CD8-positive, alpha-beta memory T cell (primary cell): ENCODE data around the gene UBE4A. TPM values are rescaled to one million over a fixed set of nuclear protein-coding genes. Genes with fewer than 3 reads are reported as not detected.

Source experiments
- CTCF ChIA-PET: fragments of 350-600 bp; sonication (Branson Sonifier 250); formaldehyde crosslinking; loops from one replicate; lab custom pipeline; 2021; ENCODE audit warnings: antibody characterized with exemption; lab: Charles Lee
- POLR2A ChIA-PET: fragments of 350-600 bp; sonication (Branson Sonifier 250); formaldehyde crosslinking; loops from one replicate; lab custom pipeline; 2021; ENCODE audit warnings: antibody characterized with exemption; lab: Charles Lee
- DNase-seq, 5 donors: peaks; one replicate each; pipeline versions ENCODE4 v3.0.0 to v3.0.0-alpha.2; 2020 to 2022; ENCODE audit warnings: mixed read lengths in 1 of 5
- H3K27ac ChIP-seq: one replicate; pipeline ENCODE4 v1.7.0; 2013; ENCODE audit warnings: low read depth, mild to moderate bottlenecking, low read length, moderate library complexity
- H3K27me3 ChIP-seq: 2 replicates; pipeline ENCODE4 v1.7.0; 2013; ENCODE audit warnings: low read length, mild to moderate bottlenecking; ENCODE audit not compliant: insufficient read depth, poor library complexity, severe bottlenecking
- H3K36me3 ChIP-seq: 2 replicates; pipeline ENCODE4 v1.7.0; 2013; ENCODE audit warnings: mild to moderate bottlenecking, low read length, moderate library complexity; ENCODE audit not compliant: insufficient read depth
- H3K4me1 ChIP-seq: 2 replicates; pipeline ENCODE4 v1.7.0; 2013; ENCODE audit warnings: mild to moderate bottlenecking, low read length, moderate library complexity; ENCODE audit not compliant: insufficient read depth
- H3K4me3 ChIP-seq: 2 replicates; pipeline ENCODE4 v1.7.0; 2013; ENCODE audit warnings: mild to moderate bottlenecking, low read length
- H3K9me3 ChIP-seq: 2 replicates; pipeline ENCODE4 v1.7.0; 2013; ENCODE audit warnings: mild to moderate bottlenecking, low read length
- H3K27ac Mint-ChIP-seq, 8 donors: one replicate each; pipeline ENCODE4 v1.8.0; 2020 to 2021; ENCODE audit warnings: mixed read lengths in 8 of 8, mild to moderate bottlenecking in 6 of 8, inconsistent platforms in 3 of 8, moderate library complexity in 3 of 8
- H3K27me3 Mint-ChIP-seq, 2 donors: one replicate each; pipeline ENCODE4 v1.8.0; 2020 to 2021; ENCODE audit warnings: mixed read lengths in 2 of 2, mild to moderate bottlenecking in 1 of 2, moderate library complexity in 1 of 2
- H3K36me3 Mint-ChIP-seq, 3 donors: one replicate each; pipeline ENCODE4 v1.8.0; 2020 to 2021; ENCODE audit warnings: mixed read lengths in 3 of 3, inconsistent platforms in 1 of 3, mild to moderate bottlenecking in 1 of 3
- H3K4me1 Mint-ChIP-seq, 3 donors: one replicate each; pipeline ENCODE4 v1.8.0; 2020 to 2021; ENCODE audit warnings: mixed read lengths in 3 of 3, inconsistent platforms in 1 of 3, mild to moderate bottlenecking in 1 of 3
- H3K4me3 Mint-ChIP-seq, 7 donors: one replicate each; pipeline ENCODE4 v1.8.0; 2020 to 2021; ENCODE audit warnings: mixed read lengths in 7 of 7, mild to moderate bottlenecking in 6 of 7, moderate library complexity in 4 of 7, inconsistent platforms in 2 of 7
- H3K9me3 Mint-ChIP-seq, 5 donors: one replicate each; pipeline ENCODE4 v1.8.0; 2020 to 2022; ENCODE audit warnings: mixed read lengths in 5 of 5, mild to moderate bottlenecking in 3 of 5, moderate library complexity in 2 of 5, inconsistent platforms in 1 of 5
- polyA plus RNA-seq: library from polyadenylated mRNA; unstranded; fragments of 300-500 nt; fragmentation: Illumina TruSeq; gene quantifications from one replicate; pipeline ENCODE4 v1.2.3, GENCODE V29; 2021
- total RNA-seq, 2 experiments: library from RNA; stranded (reverse); gene quantifications; one replicate each; pipeline ENCODE4 v1.2.3, GENCODE V29; 2021

Gene UBE4A
- total and polyA plus RNA-seq, 3 experiments from 2014 or later, result 27.8 to 56.8 (median 55.9) TPM

- no peaks in the 10 kb centered on the region for H3K9me3 ChIP-seq
- H3K27ac Mint-ChIP-seq, result peak overlapping the region in 1 of 8 donors; percentile 51
- ChIA-PET CTCF (interaction anchor here (0.7 to 3.2 kb wide), 8 partner anchors 10 to 167 kb away, joined by 3 to 8 read pairs (median 4); no protein-coding TSS in a partner anchor), POLR2A (interaction anchor here (0.7 to 1.3 kb wide), 3 partner anchors 34 to 163 kb away, joined by 3 read pairs; partner anchors contain the start of gene CD3E)
- peaks cover 32 to 54% (median 43%) of the 10 kb centered on the region in 3 donors for H3K4me1 Mint-ChIP-seq
- peaks cover 27% of the 10 kb centered on the region for H3K4me1 ChIP-seq
- H3K27ac ChIP-seq, result no peak overlapping the region
- H3K36me3 ChIP-seq, result peaks cover 44% of the 10 kb centered on the region
- H3K27me3 Mint-ChIP-seq, result no peaks in the 10 kb centered on the region
- peaks cover 12 to 79% (median 28%) of the 10 kb centered on the region in 3 donors for H3K36me3 Mint-ChIP-seq
- H3K4me3 ChIP-seq, result no peak overlapping the region
- no peaks in the 10 kb centered on the region for H3K27me3 ChIP-seq
- no peaks in the 10 kb centered on the region for H3K9me3 Mint-ChIP-seq
- no peak for DNase-seq
- no peak overlapping the region for H3K4me3 Mint-ChIP-seq
Measured at GRCh38 chr11:118364956-118365615, 5.7 kb downstream of the UBE4A start.

- Histone ChIP-seq H3K27me3 (no peaks in the 10 kb centered on the region), H3K27ac (no peak overlapping the region), H3K4me3 (no peak overlapping the region), H3K9me3 (no peaks in the 10 kb centered on the region), H3K4me1 (peaks cover 16% of the 10 kb centered on the region), H3K36me3 (peaks cover 55% of the 10 kb centered on the region)
- no peak for DNase-seq
- Mint-ChIP-seq H3K4me1 (peaks cover 25 to 42% (median 31%) of the 10 kb centered on the region in 3 donors), H3K27ac (peak overlapping the region in 5 of 8 donors; percentile 26 to 85 (median 45)), H3K27me3 (no peaks in the 10 kb centered on the region), H3K36me3 (peaks cover 15 to 89% (median 35%) of the 10 kb centered on the region in 3 donors), H3K9me3 (no peaks in the 10 kb centered on the region), H3K4me3 (no peak overlapping the region)
- POLR2A ChIA-PET, result no interaction called here
- CTCF ChIA-PET, result interaction anchor here (0.8 to 3.2 kb wide), 3 partner anchors 12 to 153 kb away, joined by 3 to 8 read pairs (median 3); no protein-coding TSS in a partner anchor
Measured at GRCh38 chr11:118366287-118366686, 6.9 kb downstream of the UBE4A start.

GRCh38 chr11:118370774-118371173 is 11.4 kb downstream of the UBE4A start:
- Mint-ChIP-seq H3K4me1 (peaks cover 2 to 6% (median 4%) of the 10 kb centered on the region in 3 donors), H3K36me3 (peaks cover 27 to 94% (median 46%) of the 10 kb centered on the region in 3 donors), H3K4me3 (no peak overlapping the region), H3K9me3 (no peaks in the 10 kb centered on the region), H3K27ac (no peak overlapping the region), H3K27me3 (no peaks in the 10 kb centered on the region)
- no peaks in the 10 kb centered on the region for H3K9me3 ChIP-seq
- ChIA-PET POLR2A (no interaction called here), CTCF (no interaction called here)
- peaks cover 70% of the 10 kb centered on the region for H3K36me3 ChIP-seq
- H3K4me1 ChIP-seq, result no peaks in the 10 kb centered on the region
- no peaks in the 10 kb centered on the region for H3K27me3 ChIP-seq
- H3K4me3 ChIP-seq, result no peak overlapping the region
- DNase-seq, result no peak
- no peak overlapping the region for H3K27ac ChIP-seq

- Histone ChIP-seq H3K27me3 (no peaks in the 10 kb centered on the region), H3K36me3 (peaks cover 60% of the 10 kb centered on the region), H3K4me3 (no peak overlapping the region), H3K9me3 (no peaks in the 10 kb centered on the region), H3K4me1 (no peaks in the 10 kb centered on the region), H3K27ac (no peak overlapping the region)
- DNase-seq, result no peak
- Mint-ChIP-seq H3K27ac (peak overlapping the region in 1 of 8 donors; percentile 15), H3K4me1 (no peaks in the 10 kb centered on the region), H3K36me3 (peaks cover 20 to 97% (median 46%) of the 10 kb centered on the region in 3 donors), H3K4me3 (no peak overlapping the region), H3K9me3 (no peaks in the 10 kb centered on the region), H3K27me3 (no peaks in the 10 kb centered on the region)
- POLR2A ChIA-PET, result interaction anchor here (0.6 kb wide), 1 partner anchor 121 kb away, joined by 5 read pairs; no protein-coding TSS in a partner anchor
- CTCF ChIA-PET, result interaction anchor here (0.8 to 1.0 kb wide), 2 partner anchors 12 to 115 kb away, joined by 3 to 4 read pairs; no protein-coding TSS in a partner anchor
Measured at GRCh38 chr11:118373263-118373662, 13.9 kb downstream of the UBE4A start.

GRCh38 chr11:118373871-118374270 is 14.5 kb downstream of the UBE4A start:
- ChIA-PET POLR2A (no interaction called here), CTCF (interaction anchor here (1.0 to 2.2 kb wide), 2 partner anchors 9 to 115 kb away, joined by 4 to 5 read pairs; no protein-coding TSS in a partner anchor)
- Histone ChIP-seq H3K27me3 (no peaks in the 10 kb centered on the region), H3K27ac (no peak overlapping the region), H3K4me1 (no peaks in the 10 kb centered on the region), H3K36me3 (peaks cover 57% of the 10 kb centered on the region), H3K9me3 (no peaks in the 10 kb centered on the region), H3K4me3 (no peak overlapping the region)
- H3K36me3 Mint-ChIP-seq, result peaks cover 20 to 97% (median 43%) of the 10 kb centered on the region in 3 donors
- DNase-seq, result no peak
- H3K27me3 Mint-ChIP-seq, result no peaks in the 10 kb centered on the region
- H3K27ac Mint-ChIP-seq, result peak overlapping the region in 3 of 8 donors; percentile 5 to 51 (median 21)
- H3K4me1 Mint-ChIP-seq, result no peaks in the 10 kb centered on the region
- no peak overlapping the region for H3K4me3 Mint-ChIP-seq
- H3K9me3 Mint-ChIP-seq, result no peaks in the 10 kb centered on the region

GRCh38 chr11:118374729-118375128 is 15.3 kb downstream of the UBE4A start:
- Histone ChIP-seq H3K9me3 (no peaks in the 10 kb centered on the region), H3K4me1 (no peaks in the 10 kb centered on the region), H3K27me3 (no peaks in the 10 kb centered on the region), H3K36me3 (peaks cover 57% of the 10 kb centered on the region), H3K27ac (no peak overlapping the region), H3K4me3 (no peak overlapping the region)
- peaks cover 14 to 97% (median 39%) of the 10 kb centered on the region in 3 donors for H3K36me3 Mint-ChIP-seq
- H3K27ac Mint-ChIP-seq, result peak overlapping the region in 1 of 8 donors; percentile 11
- POLR2A ChIA-PET, result no interaction called here
- H3K9me3 Mint-ChIP-seq, result no peaks in the 10 kb centered on the region
- CTCF ChIA-PET, result interaction anchor here (2.2 kb wide), 1 partner anchor 10 kb away, joined by 5 read pairs; no protein-coding TSS in a partner anchor
- H3K4me3 Mint-ChIP-seq, result no peak overlapping the region
- no peaks in the 10 kb centered on the region for H3K27me3 Mint-ChIP-seq
- DNase-seq, result no peak
- no peaks in the 10 kb centered on the region for H3K4me1 Mint-ChIP-seq

GRCh38 chr11:118375978-118376377 is 16.6 kb downstream of the UBE4A start:
- Histone ChIP-seq H3K27me3 (no peaks in the 10 kb centered on the region), H3K9me3 (no peaks in the 10 kb centered on the region), H3K27ac (no peak overlapping the region), H3K36me3 (peaks cover 56% of the 10 kb centered on the region), H3K4me3 (no peak overlapping the region), H3K4me1 (no peaks in the 10 kb centered on the region)
- Mint-ChIP-seq H3K4me1 (no peaks in the 10 kb centered on the region), H3K27me3 (no peaks in the 10 kb centered on the region), H3K4me3 (no peak overlapping the region), H3K36me3 (peaks cover 14 to 95% (median 39%) of the 10 kb centered on the region in 3 donors), H3K27ac (peak overlapping the region in 4 of 8 donors; percentile 25 to 92 (median 69)), H3K9me3 (no peaks in the 10 kb centered on the region)
- no peak for DNase-seq
- ChIA-PET CTCF (interaction anchor here (2.2 kb wide), 1 partner anchor 11 kb away, joined by 5 read pairs; no protein-coding TSS in a partner anchor), POLR2A (no interaction called here)

GRCh38 chr11:118379497-118379896 is 20.1 kb downstream of the UBE4A start:
- H3K4me1 Mint-ChIP-seq, result no peaks in the 10 kb centered on the region
- ChIA-PET CTCF (interaction anchor here (1.1 to 1.5 kb wide), 2 partner anchors 12 to 112 kb away, joined by 3 to 4 read pairs; no protein-coding TSS in a partner anchor), POLR2A (no interaction called here)
- H3K36me3 Mint-ChIP-seq, result peaks cover 0 to 95% (median 37%) of the 10 kb centered on the region in 3 donors
- H3K36me3 ChIP-seq, result peaks cover 60% of the 10 kb centered on the region
- H3K9me3 ChIP-seq, result no peaks in the 10 kb centered on the region
- no peak for DNase-seq
- no peaks in the 10 kb centered on the region for H3K4me1 ChIP-seq
- H3K27ac Mint-ChIP-seq, result peak overlapping the region in 1 of 8 donors; percentile 27
- no peaks in the 10 kb centered on the region for H3K27me3 ChIP-seq
- no peak overlapping the region for H3K27ac ChIP-seq
- H3K27me3 Mint-ChIP-seq, result no peaks in the 10 kb centered on the region
- no peak overlapping the region for H3K4me3 Mint-ChIP-seq
- no peak overlapping the region for H3K4me3 ChIP-seq
- no peaks in the 10 kb centered on the region for H3K9me3 Mint-ChIP-seq
